Esophagus (tissue), 2 donors: ENCODE results near the gene ZFHX3. TPM values are rescaled to one million over a fixed set of nuclear protein-coding genes. Genes with fewer than 3 reads are reported as not detected.

Experiments
- H3K27ac ChIP-seq, 2 donors: one replicate each; pipeline ENCODE4 v1.5.1; 2013; ENCODE audit warnings: low read depth in 2 of 2, mild to moderate bottlenecking in 2 of 2, inconsistent platforms in 1 of 2, low read length in 1 of 2, moderate library complexity in 1 of 2
- H3K27me3 ChIP-seq, 2 donors: one replicate each; pipeline ENCODE4 v1.6.1; 2013; ENCODE audit warnings: low read length in 2 of 2, control low read depth in 1 of 2, mild to moderate bottlenecking in 1 of 2; ENCODE audit not compliant: insufficient read depth in 2 of 2, control insufficient read depth in 1 of 2
- H3K36me3 ChIP-seq, 2 donors: one replicate each; pipeline ENCODE4 v1.6.1; 2013; ENCODE audit warnings: low read length in 1 of 2; ENCODE audit not compliant: control insufficient read depth in 2 of 2, insufficient read depth in 2 of 2
- H3K4me1 ChIP-seq, 2 donors: one replicate each; pipeline ENCODE4 v1.6.1; 2013; ENCODE audit warnings: low read length in 1 of 2; ENCODE audit not compliant: control insufficient read depth in 2 of 2, insufficient read depth in 2 of 2
- H3K4me3 ChIP-seq, 2 donors: one replicate each; pipeline ENCODE4 v1.5.1; 2013; ENCODE audit warnings: low read length in 2 of 2, mild to moderate bottlenecking in 2 of 2, low read depth in 1 of 2, moderate library complexity in 1 of 2
- H3K9me3 ChIP-seq, 2 donors: one replicate each; pipeline ENCODE4 v1.6.1; 2013; ENCODE audit warnings: mild to moderate bottlenecking in 2 of 2, low read depth in 1 of 2, low read length in 1 of 2, moderate library complexity in 1 of 2; ENCODE audit not compliant: control insufficient read depth in 2 of 2, insufficient read depth in 1 of 2
- WGBS, 2 donors: extraction: QIAGEN DNeasy Blood & Tissue Kit; methylation state at CpG; one replicate each; pipeline ENCODE4 v1.1.7; 2013; 5-methylcytosine and 5-hydroxymethylcytosine counted together
- polyA plus RNA-seq, 2 donors: library from polyadenylated mRNA; stranded (reverse); fragments of 200-250 nt; gene quantifications; one replicate each; pipeline ENCODE4 v1.2.3, GENCODE V29; 2013
- donor health status: healthy with polysubstance abuse.
- donor health status: Bipolar disorder and iron deficiency.

Gene ZFHX3
- polyA plus RNA-seq, 2 donors: 0.62 to 1.1 TPM

DNA sequence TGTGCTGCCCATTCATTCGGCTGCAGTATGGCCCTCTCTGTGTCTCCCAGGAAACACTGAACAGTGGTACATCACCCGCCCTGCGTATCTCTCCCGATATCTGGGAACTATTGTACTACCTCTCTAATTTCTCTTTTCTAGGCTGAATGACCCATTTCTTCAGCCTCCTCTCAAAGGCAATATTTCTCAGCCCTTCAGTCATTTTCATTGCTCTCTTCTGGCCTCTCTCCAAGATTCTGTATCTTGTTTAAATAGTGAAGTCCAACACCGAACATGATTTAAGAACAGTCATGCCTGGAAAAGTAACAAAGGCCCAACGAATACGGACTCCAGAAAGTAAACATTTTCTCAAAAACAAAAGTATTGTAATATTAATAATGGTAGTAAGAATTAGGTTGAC, 220.1 kb downstream of the ZFHX3 start:
- no peaks in the 10 kb centered on the region for H3K9me3 ChIP-seq
- H3K4me3 ChIP-seq: no peak overlapping the region
- 72 to 81% methylated on average over 7 of the region's 7 CpGs for WGBS, 2 donors
- no peaks in the 10 kb centered on the region for H3K4me1 ChIP-seq
- no peak overlapping the region for H3K27ac ChIP-seq
- no peaks in the 10 kb centered on the region for H3K27me3 ChIP-seq
- no peaks in the 10 kb centered on the region for H3K36me3 ChIP-seq

DNA sequence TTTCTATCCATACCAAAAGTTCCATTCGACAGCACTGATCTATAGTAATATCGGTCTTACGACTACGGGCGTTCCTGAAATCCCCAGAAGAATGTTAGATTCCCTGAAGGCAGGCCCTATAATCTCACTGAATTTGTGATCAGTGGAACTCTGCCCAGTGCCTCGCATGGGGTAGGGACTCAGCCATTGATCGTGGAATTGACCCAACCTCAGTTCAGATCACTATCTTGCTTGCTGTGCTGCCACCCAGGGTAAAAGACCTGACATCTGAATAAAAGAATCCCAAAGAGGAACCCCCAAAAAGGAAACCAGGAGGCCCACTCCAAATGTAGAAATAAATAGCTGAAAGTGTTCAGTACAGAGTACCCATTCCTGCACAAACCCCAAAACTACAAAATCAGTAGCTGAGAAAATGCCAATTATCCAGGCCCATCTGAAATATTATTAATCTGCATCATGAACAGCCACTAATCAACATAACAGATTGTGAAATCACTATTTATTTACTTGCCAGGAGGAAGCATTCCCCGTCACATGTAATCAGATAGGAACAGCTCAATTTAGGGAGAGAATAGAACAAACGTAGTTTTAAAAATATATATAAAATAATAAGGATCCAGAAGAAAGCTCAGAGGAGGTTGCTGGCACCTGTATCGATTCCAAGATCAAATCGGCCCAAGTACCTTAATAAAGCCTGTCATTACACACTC, 221.9 kb downstream of the ZFHX3 start:
- no peak overlapping the region for H3K4me3 ChIP-seq
- no peaks in the 10 kb centered on the region for H3K4me1 ChIP-seq
- no peaks in the 10 kb centered on the region for H3K9me3 ChIP-seq
- H3K27me3 ChIP-seq: no peaks in the 10 kb centered on the region
- H3K27ac ChIP-seq: no peak overlapping the region
- WGBS, 2 donors: 90% methylated on average over 11 of the region's 11 CpGs
- no peaks in the 10 kb centered on the region for H3K36me3 ChIP-seq

GRCh38 chr16:72824761-72825160, 223.2 kb downstream of the ZFHX3 start:
- H3K4me1 ChIP-seq: no peaks in the 10 kb centered on the region
- no peak overlapping the region for H3K27ac ChIP-seq
- no peaks in the 10 kb centered on the region for H3K27me3 ChIP-seq
- WGBS, 2 donors: 93 to 97% methylated on average over 5 of the region's 5 CpGs
- no peaks in the 10 kb centered on the region for H3K9me3 ChIP-seq
- peaks cover 0 to 3% of the 10 kb centered on the region in 2 donors for H3K36me3 ChIP-seq
- no peak overlapping the region for H3K4me3 ChIP-seq

DNA sequence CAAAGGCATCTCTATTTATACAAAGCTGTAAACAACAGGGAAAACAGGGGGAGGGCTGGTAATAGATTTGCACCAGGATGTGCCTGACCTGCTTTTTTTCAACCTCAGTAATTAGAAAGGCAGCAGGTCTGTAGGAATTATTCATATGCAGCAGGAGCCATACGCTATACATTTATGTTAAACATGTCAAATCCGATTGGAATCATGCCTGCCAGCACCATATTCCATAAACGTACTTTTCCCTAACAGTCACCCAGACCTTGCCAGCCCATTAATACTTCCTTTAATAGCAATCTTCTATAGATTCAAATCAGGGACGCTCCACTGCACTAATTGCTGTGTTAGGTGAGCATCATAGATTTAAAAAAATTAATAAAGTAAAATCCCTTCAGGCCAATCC, 223.9 kb downstream of the ZFHX3 start:
- H3K27me3 ChIP-seq: no peaks in the 10 kb centered on the region
- no peak overlapping the region for H3K4me3 ChIP-seq
- no peaks in the 10 kb centered on the region for H3K4me1 ChIP-seq
- H3K9me3 ChIP-seq: no peaks in the 10 kb centered on the region
- 81 to 90% methylated on average over 4 of the region's 4 CpGs for WGBS, 2 donors
- no peak overlapping the region for H3K27ac ChIP-seq
- peaks cover 0 to 4% of the 10 kb centered on the region in 2 donors for H3K36me3 ChIP-seq

- peaks cover 0 to 4% of the 10 kb centered on the region in 2 donors for H3K36me3 ChIP-seq
- H3K27ac ChIP-seq: no peak overlapping the region
- H3K27me3 ChIP-seq: no peaks in the 10 kb centered on the region
- H3K4me3 ChIP-seq: no peak overlapping the region
- no peaks in the 10 kb centered on the region for H3K9me3 ChIP-seq
- 90 to 93% methylated on average over 9 of the region's 9 CpGs for WGBS, 2 donors
- no peaks in the 10 kb centered on the region for H3K4me1 ChIP-seq
These were observed 226.6 kb downstream of the ZFHX3 start for GRCh38 chr16:72821185-72821950.

DNA sequence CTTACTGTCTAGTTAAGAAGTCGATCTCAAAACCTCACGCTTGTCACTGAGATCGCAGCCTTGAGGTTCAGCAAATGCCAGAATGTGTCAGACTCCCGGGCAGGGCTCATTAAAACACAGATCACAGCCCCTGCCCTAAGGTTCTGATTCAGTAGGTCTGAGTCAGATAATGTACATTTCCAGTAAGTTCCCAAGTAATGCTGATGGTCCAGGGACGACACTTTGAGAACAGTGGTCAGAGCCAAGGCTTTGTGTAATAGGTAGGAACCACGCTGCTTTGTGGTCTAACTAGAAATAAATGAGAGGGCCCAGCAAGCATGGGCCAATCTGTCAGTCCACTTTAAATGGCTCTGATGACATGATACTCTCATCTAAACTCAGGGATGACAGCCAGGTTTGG, 228.6 kb downstream of the ZFHX3 start:
- no peak overlapping the region for H3K27ac ChIP-seq
- H3K9me3 ChIP-seq: no peaks in the 10 kb centered on the region
- WGBS, 2 donors: 87 to 91% methylated on average over 6 of the region's 6 CpGs
- no peaks in the 10 kb centered on the region for H3K4me1 ChIP-seq
- H3K4me3 ChIP-seq: no peak overlapping the region
- H3K36me3 ChIP-seq: peaks cover 0 to 4% of the 10 kb centered on the region in 2 donors
- H3K27me3 ChIP-seq: no peaks in the 10 kb centered on the region

DNA sequence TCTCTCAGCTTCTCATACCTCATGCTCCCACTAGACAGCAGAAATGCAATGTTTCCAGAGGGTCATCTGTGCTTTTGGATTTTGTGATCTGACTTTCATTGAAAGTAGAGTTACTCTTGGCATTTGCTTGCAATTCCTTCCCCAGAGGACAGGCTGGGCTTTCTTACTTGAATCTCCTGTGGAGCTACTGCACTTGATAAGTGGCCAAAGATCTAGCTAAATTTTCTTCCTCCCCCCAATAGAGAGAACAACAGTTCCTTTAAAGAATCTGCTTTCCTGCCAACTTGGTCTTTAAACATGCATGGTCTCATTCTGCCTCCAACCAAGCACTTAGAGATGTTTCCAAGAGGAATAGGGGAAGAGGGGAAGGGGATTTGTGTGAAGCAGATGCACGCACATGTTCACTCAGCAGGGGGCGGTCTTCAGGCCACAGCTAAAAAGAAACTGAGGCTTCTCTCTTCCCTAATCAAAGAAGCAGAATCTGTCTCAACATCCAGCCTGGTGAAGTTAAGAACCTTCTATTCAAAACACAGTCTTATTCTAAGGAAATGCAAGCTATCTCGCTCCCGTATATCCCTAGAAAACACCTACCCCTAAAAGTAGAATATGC, 229.6 kb downstream of the ZFHX3 start:
- 89 to 94% methylated on average over 4 of the region's 4 CpGs for WGBS, 2 donors
- Histone ChIP-seq H3K36me3 (peaks cover 0 to 4% of the 10 kb centered on the region in 2 donors), H3K27ac (no peak overlapping the region), H3K4me1 (no peaks in the 10 kb centered on the region), H3K4me3 (no peak overlapping the region), H3K27me3 (no peaks in the 10 kb centered on the region), H3K9me3 (no peaks in the 10 kb centered on the region)

GRCh38 chr16:72815348-72816318, 232.3 kb downstream of the ZFHX3 start:
- Histone ChIP-seq H3K27me3 (no peaks in the 10 kb centered on the region), H3K9me3 (no peaks in the 10 kb centered on the region), H3K4me1 (no peaks in the 10 kb centered on the region), H3K36me3 (peaks cover 4% of the 10 kb centered on the region in 2 donors), H3K27ac (no peak overlapping the region), H3K4me3 (no peak overlapping the region)
- WGBS, 2 donors: 75 to 86% methylated on average over 5 of the region's 5 CpGs

DNA sequence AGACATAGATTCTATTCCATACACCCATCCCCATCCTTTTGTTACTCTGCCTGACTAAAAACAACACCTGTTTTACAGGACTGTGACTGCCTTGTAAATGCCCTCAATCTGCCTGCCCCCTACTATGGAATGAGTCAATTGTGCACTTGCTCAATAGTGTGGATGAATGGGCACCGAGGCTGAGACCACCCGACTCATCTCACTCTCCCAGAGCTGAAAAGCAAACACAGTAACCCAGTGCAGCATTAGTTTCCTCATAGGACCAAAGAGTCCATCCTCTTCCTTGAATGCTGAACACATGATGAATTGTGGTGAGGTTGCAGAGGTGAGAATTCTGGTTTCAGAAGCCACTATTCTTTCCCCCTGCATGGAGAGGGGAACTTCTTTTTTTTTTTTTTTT, 233.7 kb downstream of the ZFHX3 start:
- WGBS, 2 donors: 74 to 75% methylated on average over 2 of the region's 2 CpGs
- Histone ChIP-seq H3K27me3 (no peaks in the 10 kb centered on the region), H3K4me1 (no peaks in the 10 kb centered on the region), H3K36me3 (peaks cover 0 to 4% of the 10 kb centered on the region in 2 donors), H3K4me3 (no peak overlapping the region), H3K27ac (no peak overlapping the region), H3K9me3 (no peaks in the 10 kb centered on the region)
